Esophagus muscularis mucosa (tissue), 4 donors: ENCODE results near the gene MACC1.

Experiments used
- CTCF ChIP-seq, 3 experiments: fragments of 200-600 bp in 2 of 3; fragments of 450-650 bp in 1 of 3; sonication (generic) in 2 of 3; IDR thresholded peaks; one replicate each; pipeline ENCODE4 v1.5.1; 2017 to 2019; ENCODE audit warnings: antibody characterized with exemption in 3 of 3, mild to moderate bottlenecking in 2 of 3, moderate library complexity in 1 of 3
- EP300 ChIP-seq: sonication (generic); formaldehyde crosslinking; IDR thresholded peaks from one replicate; pipeline ENCODE4 v1.6.1; 2017; ENCODE audit warnings: antibody characterized with exemption
- POLR2A ChIP-seq: fragments of 450-650 bp; IDR thresholded peaks from one replicate; pipeline ENCODE4 v1.6.1; 2017; ENCODE audit warnings: antibody characterized with exemption, moderate library complexity, mild to moderate bottlenecking, low read depth
- POLR2AphosphoS5 ChIP-seq, 2 donors: sonication (generic); formaldehyde crosslinking; IDR thresholded peaks; one replicate each; pipeline ENCODE4 v1.6.1; 2017; ENCODE audit warnings: antibody characterized with exemption in 2 of 2

DNA sequence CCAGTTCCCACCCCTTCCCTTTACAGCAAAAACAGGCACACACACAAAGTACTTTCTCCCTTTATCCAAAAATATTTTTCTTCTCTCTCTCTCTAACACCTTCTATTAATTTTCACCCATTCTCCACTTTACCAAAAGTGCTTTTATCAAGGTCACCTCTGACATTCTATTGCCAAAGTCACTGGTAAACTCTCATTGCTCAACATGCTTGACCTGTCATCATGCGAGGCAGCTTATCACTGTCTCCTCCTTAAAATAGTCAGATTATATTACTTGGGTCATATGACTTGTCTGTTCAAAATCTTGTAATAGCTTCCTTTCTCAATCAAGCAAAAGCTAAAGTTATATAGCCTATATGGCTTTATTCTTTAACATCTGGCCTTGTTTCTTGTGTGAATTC, 28.6 kb downstream of the MACC1 start:
- no peak for TF ChIP-seq EP300
- TF ChIP-seq POLR2A = no peak
- no peak for TF ChIP-seq CTCF (IDR thresholded peaks at IDR 0.05)
- no peak for TF ChIP-seq POLR2AphosphoS5 (IDR thresholded peaks at IDR 0.05)
